ENCODE results near the gene MAPK7. TPM values are rescaled to one million over a fixed set of nuclear protein-coding genes. Genes with fewer than 3 reads are reported as not detected.

The MAPK7 gene
- total RNA-seq, 2 donors from 2014 or later = 15.9 to 17.8 TPM

DNA sequence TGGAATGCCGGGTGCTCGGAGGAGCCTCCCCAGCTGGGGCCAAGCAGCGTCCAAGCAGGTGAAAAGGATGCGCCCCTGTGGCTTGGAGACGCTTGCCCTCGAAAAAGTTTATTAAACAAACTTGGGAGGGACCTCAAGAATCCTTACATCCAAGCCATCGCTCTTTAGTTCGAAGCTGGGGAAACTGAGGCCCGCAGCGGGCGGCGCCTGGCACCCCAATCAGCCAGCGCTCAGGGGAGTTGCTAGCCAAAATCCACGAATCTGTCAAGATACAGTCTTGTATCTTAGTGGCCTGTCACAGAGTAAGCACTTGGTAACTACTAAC is 15.2 kb upstream of the MAPK7 start:
- no peaks in the 10 kb centered on the region for H3K36me3 ChIP-seq
- H3K4me3 ChIP-seq = peak overlapping the region; percentile 62 to 71
- peak overlapping the region; percentile 84 to 87 for H3K27ac ChIP-seq
- no peaks in the 10 kb centered on the region for H3K9me3 ChIP-seq
- TF ChIP-seq, protein P1, sequence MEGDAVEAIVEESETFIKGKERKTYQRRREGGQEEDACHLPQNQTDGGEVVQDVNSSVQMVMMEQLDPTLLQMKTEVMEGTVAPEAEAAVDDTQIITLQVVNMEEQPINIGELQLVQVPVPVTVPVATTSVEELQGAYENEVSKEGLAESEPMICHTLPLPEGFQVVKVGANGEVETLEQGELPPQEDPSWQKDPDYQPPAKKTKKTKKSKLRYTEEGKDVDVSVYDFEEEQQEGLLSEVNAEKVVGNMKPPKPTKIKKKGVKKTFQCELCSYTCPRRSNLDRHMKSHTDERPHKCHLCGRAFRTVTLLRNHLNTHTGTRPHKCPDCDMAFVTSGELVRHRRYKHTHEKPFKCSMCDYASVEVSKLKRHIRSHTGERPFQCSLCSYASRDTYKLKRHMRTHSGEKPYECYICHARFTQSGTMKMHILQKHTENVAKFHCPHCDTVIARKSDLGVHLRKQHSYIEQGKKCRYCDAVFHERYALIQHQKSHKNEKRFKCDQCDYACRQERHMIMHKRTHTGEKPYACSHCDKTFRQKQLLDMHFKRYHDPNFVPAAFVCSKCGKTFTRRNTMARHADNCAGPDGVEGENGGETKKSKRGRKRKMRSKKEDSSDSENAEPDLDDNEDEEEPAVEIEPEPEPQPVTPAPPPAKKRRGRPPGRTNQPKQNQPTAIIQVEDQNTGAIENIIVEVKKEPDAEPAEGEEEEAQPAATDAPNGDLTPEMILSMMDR (IDR thresholded peaks at IDR 0.05) = no peak
- no peaks in the 10 kb centered on the region for H3K27me3 ChIP-seq
- peaks cover 0 to 18% of the 10 kb centered on the region in 2 donors for H3K4me1 ChIP-seq
- no peak for DNase-seq (ENCODE audit: low spot score)

DNA sequence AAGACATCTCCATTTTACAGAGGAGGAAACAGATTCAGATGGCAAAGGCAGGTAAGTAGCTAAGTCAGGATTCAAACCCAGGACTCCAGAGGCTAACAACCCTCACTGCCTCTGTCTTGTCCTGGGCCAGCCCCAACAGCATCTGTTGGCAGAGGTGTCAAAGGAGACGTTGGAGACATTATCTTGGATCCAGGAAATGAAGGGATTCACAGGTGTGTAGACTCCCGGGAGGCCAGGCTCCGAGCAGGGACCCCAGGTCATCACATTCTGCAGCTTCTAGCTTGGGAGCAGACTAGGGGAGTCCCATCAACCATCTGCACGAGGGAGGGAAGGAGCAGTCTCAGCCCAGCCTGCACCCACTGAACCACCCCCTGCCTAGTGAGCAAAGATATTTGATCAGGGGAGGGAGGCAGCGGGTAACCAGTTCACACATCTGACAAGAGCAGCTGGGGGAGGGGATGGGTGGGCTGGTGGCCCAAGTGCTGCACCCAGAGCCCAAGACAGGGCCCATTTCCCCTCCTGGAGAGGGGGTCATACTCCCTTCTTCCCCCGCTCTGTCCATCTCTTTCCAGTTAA is 14.8 kb upstream of the MAPK7 start:
- Histone ChIP-seq H3K4me3 (no peak overlapping the region), H3K9me3 (no peaks in the 10 kb centered on the region), H3K27me3 (no peaks in the 10 kb centered on the region), H3K4me1 (peaks cover 0 to 18% of the 10 kb centered on the region in 2 donors), H3K27ac (no peak overlapping the region), H3K36me3 (no peaks in the 10 kb centered on the region)
- no peak for DNase-seq (ENCODE audit: low spot score)
- TF ChIP-seq, protein P1 (IDR thresholded peaks at IDR 0.05) = no peak

DNA sequence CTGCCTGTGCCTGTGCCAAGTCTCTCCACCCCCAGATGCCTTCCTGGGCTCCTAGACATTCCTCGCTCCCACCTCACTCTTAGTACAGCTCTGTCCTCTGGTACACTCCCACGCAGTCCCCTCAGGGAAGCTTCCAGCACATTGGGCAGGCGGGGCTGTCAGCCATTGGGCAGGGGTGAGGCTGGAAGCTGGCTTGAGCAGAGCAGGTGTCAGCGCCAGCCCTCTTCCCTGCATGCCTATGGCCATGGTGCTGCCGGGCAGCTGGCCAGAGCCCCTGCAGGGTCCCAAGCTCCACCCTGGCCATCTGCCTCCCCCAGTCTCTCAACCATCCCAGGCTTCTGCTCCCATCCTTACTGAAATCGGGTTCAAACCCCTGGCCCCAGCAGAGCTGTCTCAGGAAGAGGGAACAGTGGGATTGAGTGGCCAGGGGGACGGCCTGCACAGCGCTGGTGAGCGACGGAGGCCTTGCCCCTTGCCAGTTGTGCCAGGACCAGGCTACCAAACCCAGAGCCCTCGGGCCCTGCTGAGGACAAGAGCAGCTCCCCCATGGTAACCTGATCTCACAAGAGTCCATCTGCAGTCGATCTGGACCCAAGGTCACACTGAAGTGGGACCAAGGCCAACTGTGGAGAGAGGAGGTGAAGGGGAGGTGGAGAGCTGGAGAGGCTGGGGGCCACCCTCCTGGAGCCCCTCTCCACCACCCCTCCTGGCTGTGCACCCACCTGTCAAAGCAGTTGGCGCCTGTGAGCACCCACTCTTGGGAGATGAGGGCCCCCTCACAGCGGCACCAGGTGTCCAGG is 13.4 kb upstream of the MAPK7 start:
- H3K4me3 ChIP-seq = no peak overlapping the region

DNA sequence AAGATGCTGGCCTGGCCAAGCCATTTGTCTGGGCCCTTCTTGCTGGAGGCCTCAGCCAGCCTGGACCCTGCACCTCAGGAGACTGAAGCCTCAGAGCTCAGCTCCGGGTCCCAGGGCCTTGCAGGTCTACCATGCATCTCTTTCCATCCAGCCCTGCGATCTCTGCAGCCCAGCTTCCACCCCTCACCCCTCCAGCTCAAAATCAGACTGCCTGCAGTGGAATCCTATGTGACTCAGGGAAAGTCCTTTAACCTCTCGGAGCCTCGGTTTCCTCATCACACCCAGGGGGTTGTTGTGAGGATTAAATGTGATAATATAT is 12.8 kb upstream of the MAPK7 start:
- H3K36me3 ChIP-seq = no peaks in the 10 kb centered on the region
- DNase-seq (ENCODE audit: low spot score) = no peak
- H3K9me3 ChIP-seq = no peaks in the 10 kb centered on the region
- no peak overlapping the region for H3K27ac ChIP-seq
- TF ChIP-seq, protein P1 (IDR thresholded peaks at IDR 0.05) = no peak
- no peaks in the 10 kb centered on the region for H3K27me3 ChIP-seq
- peaks cover 0 to 26% of the 10 kb centered on the region in 2 donors for H3K4me1 ChIP-seq
- H3K4me3 ChIP-seq = no peak overlapping the region

More for the DNA sequence above, 13.4 kb upstream of the MAPK7 start:
- no peaks in the 10 kb centered on the region for H3K9me3 ChIP-seq
- H3K27ac ChIP-seq = no peak overlapping the region
- TF ChIP-seq, protein P1 (IDR thresholded peaks at IDR 0.05) = no peak
- DNase-seq (ENCODE audit: low spot score) = no peak
- H3K4me1 ChIP-seq = peaks cover 0 to 20% of the 10 kb centered on the region in 2 donors
- H3K27me3 ChIP-seq = no peaks in the 10 kb centered on the region
- no peaks in the 10 kb centered on the region for H3K36me3 ChIP-seq

DNA sequence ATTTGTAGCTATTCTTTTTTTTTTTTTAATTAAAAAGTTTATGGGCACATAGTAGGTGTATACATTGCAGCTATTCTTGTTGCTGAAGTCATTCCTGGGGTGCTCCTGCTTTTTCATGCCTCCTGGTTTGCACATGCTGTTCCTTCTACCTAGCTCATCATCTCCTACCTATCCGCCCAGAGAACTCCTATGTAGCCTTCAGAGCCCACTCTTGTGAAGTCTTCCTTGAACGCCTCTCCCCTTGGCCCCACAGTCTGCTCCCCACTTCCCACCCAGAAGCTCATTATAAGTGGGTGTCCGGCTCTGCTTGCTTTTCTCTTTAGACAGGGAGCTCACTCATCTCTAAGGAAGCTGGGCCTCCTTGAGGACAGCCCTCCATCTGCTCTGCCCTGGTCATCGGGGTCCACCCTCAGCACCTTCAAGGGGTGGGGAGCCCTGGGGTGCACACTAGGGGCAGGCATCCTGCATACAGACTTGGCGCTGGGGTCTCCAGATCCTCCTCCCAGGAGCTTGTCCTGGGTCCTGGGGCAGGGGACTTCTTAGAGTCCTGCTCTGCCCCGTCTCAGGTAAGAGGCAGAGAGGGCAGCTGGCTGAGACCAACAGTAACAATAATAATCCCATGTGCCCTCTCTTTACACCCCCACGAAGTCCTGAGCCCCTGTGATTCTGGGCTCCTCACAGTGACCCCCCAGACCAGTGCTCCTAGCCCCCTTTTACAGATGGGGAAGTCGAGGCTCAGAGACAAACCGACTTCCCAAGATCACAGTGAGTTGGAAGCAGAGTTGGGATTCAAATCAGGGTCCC is 12.3 kb upstream of the MAPK7 start:
- Histone ChIP-seq H3K4me3 (no peak overlapping the region), H3K27me3 (no peaks in the 10 kb centered on the region), H3K9me3 (no peaks in the 10 kb centered on the region), H3K4me1 (peaks cover 0 to 31% of the 10 kb centered on the region in 2 donors), H3K36me3 (no peaks in the 10 kb centered on the region), H3K27ac (no peak overlapping the region)
- TF ChIP-seq, protein P1 (IDR thresholded peaks at IDR 0.05) = no peak
- no peak for DNase-seq (ENCODE audit: low spot score)

Data from right atrium auricular region (tissue), 2 donors.